ENCODE results near the gene LCMT2.

LCMT2 gene

DNA sequence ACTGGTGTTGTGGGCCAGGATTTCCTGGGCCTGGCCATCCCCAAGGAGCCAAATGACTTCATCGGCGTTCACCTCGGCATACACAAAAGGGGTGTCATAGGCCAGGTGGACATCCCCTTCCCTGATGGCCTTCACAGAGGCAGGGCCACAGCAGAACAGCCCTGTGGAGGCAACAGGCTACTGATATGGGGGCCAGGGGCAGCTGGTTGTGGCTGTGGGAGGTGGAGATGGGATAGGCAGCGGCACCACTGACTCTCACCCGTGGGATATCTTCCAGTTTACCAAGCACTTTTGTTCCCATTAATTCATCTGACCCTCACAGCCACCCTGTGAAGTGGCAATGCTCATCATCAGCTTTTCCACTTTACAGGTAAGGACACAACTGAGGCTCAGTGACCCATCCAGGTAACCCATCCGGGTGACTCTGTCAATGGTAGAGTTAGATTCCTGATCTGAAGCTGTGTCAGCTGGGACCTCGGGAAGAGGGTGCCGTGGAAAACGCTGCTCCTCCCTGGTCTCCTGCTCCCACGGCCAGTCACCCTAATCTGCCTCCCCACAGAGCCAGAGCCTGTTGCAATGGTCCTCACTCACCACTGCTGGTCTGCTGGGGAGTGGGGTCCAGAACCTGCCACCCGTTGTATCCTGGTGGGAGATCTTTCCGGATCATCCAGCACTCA lies 48.3 kb downstream of the LCMT2 start:
- TF ChIP-seq POLR2AphosphoS5 (IDR thresholded peaks at IDR 0.05; ENCODE audit: borderline replicate concordance, low read depth, low read length), result no peak
- no peak for TF ChIP-seq EZH2 (IDR thresholded peaks at IDR 0.05)
- TF ChIP-seq FOXP2 (optimal IDR thresholded peaks at IDR 0.05; ENCODE audit: control extremely low read depth, extremely low read length, insufficient read depth), result no peak
- Histone ChIP-seq H3K4me3 (no peak overlapping the region), H3K36me3 (ENCODE audit: insufficient read depth, low read length) (no peaks in the 10 kb centered on the region), H3K9ac (ENCODE audit: insufficient read length) (no peak overlapping the region), H3K9me3 (ENCODE audit: low read depth, low read length) (no peaks in the 10 kb centered on the region), H3K27ac (no peak overlapping the region)
- DNase-seq (ENCODE audit: low read depth, low spot score), result no peak

DNA sequence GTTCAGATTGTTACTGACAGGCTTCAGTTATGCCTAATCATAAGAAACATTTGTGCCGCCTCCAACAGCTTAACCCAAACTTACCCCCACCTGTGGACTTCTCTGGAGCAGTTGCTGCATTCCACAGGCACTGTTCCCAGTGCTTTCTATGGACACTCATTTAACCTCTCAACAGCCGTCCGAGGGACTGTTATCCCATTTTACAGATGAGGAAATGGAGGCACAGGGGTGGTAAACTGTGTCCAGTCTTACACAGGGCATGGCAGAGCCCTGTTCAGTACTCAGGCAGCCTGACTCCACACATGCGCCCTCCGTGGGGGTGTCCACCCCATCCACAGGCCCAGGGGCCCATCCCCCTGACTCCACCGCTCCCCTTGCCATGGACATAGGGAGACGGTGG lies 49.4 kb downstream of the LCMT2 start:
- DNase-seq (ENCODE audit: low read depth, low spot score), result no peak
- no peak overlapping the region for H3K9ac ChIP-seq (ENCODE audit: insufficient read length)
- H3K27ac ChIP-seq, result no peak overlapping the region
- H3K36me3 ChIP-seq (ENCODE audit: insufficient read depth, low read length), result no peaks in the 10 kb centered on the region
- no peaks in the 10 kb centered on the region for H3K9me3 ChIP-seq (ENCODE audit: low read depth, low read length)
- no peak for TF ChIP-seq FOXP2 (optimal IDR thresholded peaks at IDR 0.05; ENCODE audit: control extremely low read depth, extremely low read length, insufficient read depth)
- no peak for TF ChIP-seq EZH2 (IDR thresholded peaks at IDR 0.05)
- TF ChIP-seq POLR2AphosphoS5 (IDR thresholded peaks at IDR 0.05; ENCODE audit: borderline replicate concordance, low read depth, low read length), result no peak
- H3K4me3 ChIP-seq, result no peak overlapping the region

DNA sequence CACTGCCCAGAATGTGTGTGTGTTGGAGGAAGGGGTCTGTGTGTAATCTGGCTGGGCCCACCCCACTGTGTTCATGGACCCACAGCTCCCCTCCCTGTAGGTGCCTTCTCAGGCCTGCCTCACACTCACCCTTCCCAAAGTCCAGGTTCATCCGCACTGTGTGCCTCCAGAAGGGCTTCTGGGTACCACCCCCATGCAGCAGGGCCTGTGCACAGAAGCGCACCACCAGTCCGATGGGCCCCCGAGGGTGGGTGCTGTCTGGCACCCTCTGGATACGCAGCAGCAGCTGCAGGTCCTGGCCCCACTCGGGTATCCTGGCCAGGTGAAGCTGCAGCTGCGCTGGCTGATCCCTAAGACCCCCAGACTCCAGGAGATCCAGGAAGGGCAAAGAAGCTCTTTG lies 50.9 kb downstream of the LCMT2 start:
- no peak for DNase-seq (ENCODE audit: low read depth, low spot score)
- Histone ChIP-seq H3K4me3 (no peak overlapping the region), H3K36me3 (ENCODE audit: insufficient read depth, low read length) (no peaks in the 10 kb centered on the region), H3K9me3 (ENCODE audit: low read depth, low read length) (no peaks in the 10 kb centered on the region), H3K9ac (ENCODE audit: insufficient read length) (no peak overlapping the region), H3K27ac (no peak overlapping the region)
- TF ChIP-seq FOXP2 (optimal IDR thresholded peaks at IDR 0.05; ENCODE audit: control extremely low read depth, extremely low read length, insufficient read depth) (no peak), EZH2 (IDR thresholded peaks at IDR 0.05) (no peak), POLR2AphosphoS5 (IDR thresholded peaks at IDR 0.05; ENCODE audit: borderline replicate concordance, low read depth, low read length) (no peak)

DNA sequence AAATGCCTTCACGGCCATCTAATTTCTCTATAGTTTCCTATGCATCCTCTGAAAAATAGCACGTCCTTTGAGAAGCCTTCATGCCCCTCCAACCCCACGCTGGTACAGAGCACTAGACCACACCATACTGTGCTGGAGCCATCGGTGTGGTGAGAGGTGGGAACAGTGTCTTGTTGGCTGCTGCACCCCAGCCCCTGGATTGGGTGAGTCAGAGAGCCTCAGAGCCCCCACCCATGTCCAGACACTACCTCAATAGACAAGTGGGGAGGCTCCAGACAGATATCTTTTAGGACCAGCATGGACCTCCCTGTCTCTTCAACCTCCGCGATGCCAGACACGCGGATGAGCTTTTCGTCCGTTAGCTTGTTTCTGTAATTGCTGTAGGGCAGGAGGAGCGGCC lies 51.5 kb downstream of the LCMT2 start:
- no peaks in the 10 kb centered on the region for H3K36me3 ChIP-seq (ENCODE audit: insufficient read depth, low read length)
- TF ChIP-seq POLR2AphosphoS5 (IDR thresholded peaks at IDR 0.05; ENCODE audit: borderline replicate concordance, low read depth, low read length) (no peak), EZH2 (IDR thresholded peaks at IDR 0.05) (no peak), FOXP2 (optimal IDR thresholded peaks at IDR 0.05; ENCODE audit: control extremely low read depth, extremely low read length, insufficient read depth) (no peak)
- DNase-seq (ENCODE audit: low read depth, low spot score), result no peak
- H3K9ac ChIP-seq (ENCODE audit: insufficient read length), result no peak overlapping the region
- no peak overlapping the region for H3K4me3 ChIP-seq
- H3K27ac ChIP-seq, result no peak overlapping the region
- no peaks in the 10 kb centered on the region for H3K9me3 ChIP-seq (ENCODE audit: low read depth, low read length)

DNA sequence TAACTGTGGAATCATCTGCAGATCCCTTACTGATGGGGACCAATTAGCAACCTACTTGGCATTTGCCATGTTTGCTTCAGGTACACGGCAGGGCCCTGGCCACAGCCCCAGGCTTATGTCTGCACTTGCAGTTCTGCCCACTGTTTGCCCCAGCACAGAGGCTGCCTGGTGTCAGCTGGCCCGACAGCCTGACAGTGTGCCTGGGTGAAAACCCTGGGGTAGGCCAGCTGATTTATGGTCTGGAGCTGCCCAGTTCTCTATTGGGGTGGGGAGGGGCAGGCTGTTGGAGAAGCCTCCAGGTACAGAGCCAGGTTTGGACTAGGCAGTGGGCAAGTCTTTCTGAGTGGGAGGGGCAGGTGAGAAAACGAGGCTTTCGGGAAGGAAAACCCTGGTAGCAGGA lies 52.5 kb downstream of the LCMT2 start:
- TF ChIP-seq POLR2AphosphoS5 (IDR thresholded peaks at IDR 0.05; ENCODE audit: borderline replicate concordance, low read depth, low read length), result no peak
- no peak for TF ChIP-seq EZH2 (IDR thresholded peaks at IDR 0.05)
- no peak for TF ChIP-seq FOXP2 (optimal IDR thresholded peaks at IDR 0.05; ENCODE audit: control extremely low read depth, extremely low read length, insufficient read depth)
- no peak for DNase-seq (ENCODE audit: low read depth, low spot score)
- Histone ChIP-seq H3K36me3 (ENCODE audit: insufficient read depth, low read length) (no peaks in the 10 kb centered on the region), H3K9me3 (ENCODE audit: low read depth, low read length) (no peaks in the 10 kb centered on the region), H3K4me3 (no peak overlapping the region), H3K27ac (no peak overlapping the region), H3K9ac (ENCODE audit: insufficient read length) (no peak overlapping the region)

DNA sequence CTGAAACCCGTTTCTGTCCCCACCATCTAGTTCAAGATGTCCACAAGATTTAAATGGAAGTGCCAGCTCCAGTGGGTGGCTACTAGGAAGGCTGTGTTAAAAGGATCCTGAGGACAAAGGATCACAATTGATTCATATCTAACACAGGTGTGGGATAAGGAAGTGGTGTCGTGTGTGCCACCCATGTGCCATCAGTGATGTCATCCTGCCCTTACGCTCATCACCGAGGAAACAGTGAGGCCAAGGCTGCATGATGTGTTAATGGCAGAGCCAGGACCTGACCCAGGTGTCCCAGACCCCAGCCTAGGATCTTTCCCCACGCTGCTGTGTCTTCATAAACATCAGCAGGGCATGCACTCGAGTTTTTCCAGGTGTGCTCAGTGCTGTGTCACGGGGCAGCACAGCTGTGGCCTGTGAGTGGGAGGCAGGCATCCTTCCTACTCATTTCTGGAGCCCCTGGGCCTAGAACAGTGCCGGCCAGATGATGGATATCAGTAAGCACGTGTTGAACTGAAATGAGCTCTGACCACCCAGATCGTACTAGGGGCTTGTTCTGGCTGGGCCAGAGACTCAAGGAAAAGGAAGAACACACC lies 53.0 kb downstream of the LCMT2 start:
- no peaks in the 10 kb centered on the region for H3K9me3 ChIP-seq (ENCODE audit: low read depth, low read length)
- TF ChIP-seq EZH2 (IDR thresholded peaks at IDR 0.05) (no peak), POLR2AphosphoS5 (IDR thresholded peaks at IDR 0.05; ENCODE audit: borderline replicate concordance, low read depth, low read length) (no peak), FOXP2 (optimal IDR thresholded peaks at IDR 0.05; ENCODE audit: control extremely low read depth, extremely low read length, insufficient read depth) (no peak)
- no peaks in the 10 kb centered on the region for H3K36me3 ChIP-seq (ENCODE audit: insufficient read depth, low read length)
- DNase-seq (ENCODE audit: low read depth, low spot score), result no peak
- H3K27ac ChIP-seq, result no peak overlapping the region
- no peak overlapping the region for H3K9ac ChIP-seq (ENCODE audit: insufficient read length)
- H3K4me3 ChIP-seq, result no peak overlapping the region

DNA sequence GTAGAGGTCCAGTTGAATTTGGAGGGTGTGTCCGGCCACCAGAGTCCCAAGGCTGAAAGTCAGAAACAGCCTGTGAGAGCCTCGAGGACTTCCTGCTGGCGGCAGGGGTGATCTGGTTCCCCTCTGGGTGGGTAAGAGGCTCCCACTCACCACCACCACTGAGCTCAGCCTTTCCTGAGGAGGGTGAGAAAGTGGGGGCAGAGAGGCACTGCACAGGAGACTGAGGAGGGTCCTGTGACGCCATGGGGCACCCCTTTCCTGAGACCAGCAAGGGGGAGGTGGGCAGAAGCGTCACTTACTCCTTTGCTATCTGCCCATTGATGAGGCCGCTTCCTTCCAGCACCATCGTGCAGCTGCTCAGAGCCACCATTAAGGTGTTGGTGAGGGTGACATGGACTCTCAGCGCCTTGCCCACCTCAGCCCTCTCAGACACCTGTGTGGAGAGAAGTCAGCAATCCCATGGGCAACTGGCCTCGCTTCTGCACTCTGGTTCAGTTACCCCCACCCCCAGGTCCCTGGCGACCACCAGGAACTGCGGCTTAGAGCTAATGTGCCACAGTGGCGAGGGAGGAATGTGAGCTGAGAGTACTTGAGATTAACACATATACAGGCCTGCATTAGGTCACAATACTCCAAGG lies 53.7 kb downstream of the LCMT2 start:
- Histone ChIP-seq H3K4me3 (no peak overlapping the region), H3K36me3 (ENCODE audit: insufficient read depth, low read length) (no peaks in the 10 kb centered on the region), H3K27ac (no peak overlapping the region), H3K9ac (ENCODE audit: insufficient read length) (no peak overlapping the region), H3K9me3 (ENCODE audit: low read depth, low read length) (no peaks in the 10 kb centered on the region)
- no peak for DNase-seq (ENCODE audit: low read depth, low spot score)
- TF ChIP-seq FOXP2 (optimal IDR thresholded peaks at IDR 0.05; ENCODE audit: control extremely low read depth, extremely low read length, insufficient read depth), result no peak
- no peak for TF ChIP-seq POLR2AphosphoS5 (IDR thresholded peaks at IDR 0.05; ENCODE audit: borderline replicate concordance, low read depth, low read length)
- TF ChIP-seq EZH2 (IDR thresholded peaks at IDR 0.05), result no peak

DNA sequence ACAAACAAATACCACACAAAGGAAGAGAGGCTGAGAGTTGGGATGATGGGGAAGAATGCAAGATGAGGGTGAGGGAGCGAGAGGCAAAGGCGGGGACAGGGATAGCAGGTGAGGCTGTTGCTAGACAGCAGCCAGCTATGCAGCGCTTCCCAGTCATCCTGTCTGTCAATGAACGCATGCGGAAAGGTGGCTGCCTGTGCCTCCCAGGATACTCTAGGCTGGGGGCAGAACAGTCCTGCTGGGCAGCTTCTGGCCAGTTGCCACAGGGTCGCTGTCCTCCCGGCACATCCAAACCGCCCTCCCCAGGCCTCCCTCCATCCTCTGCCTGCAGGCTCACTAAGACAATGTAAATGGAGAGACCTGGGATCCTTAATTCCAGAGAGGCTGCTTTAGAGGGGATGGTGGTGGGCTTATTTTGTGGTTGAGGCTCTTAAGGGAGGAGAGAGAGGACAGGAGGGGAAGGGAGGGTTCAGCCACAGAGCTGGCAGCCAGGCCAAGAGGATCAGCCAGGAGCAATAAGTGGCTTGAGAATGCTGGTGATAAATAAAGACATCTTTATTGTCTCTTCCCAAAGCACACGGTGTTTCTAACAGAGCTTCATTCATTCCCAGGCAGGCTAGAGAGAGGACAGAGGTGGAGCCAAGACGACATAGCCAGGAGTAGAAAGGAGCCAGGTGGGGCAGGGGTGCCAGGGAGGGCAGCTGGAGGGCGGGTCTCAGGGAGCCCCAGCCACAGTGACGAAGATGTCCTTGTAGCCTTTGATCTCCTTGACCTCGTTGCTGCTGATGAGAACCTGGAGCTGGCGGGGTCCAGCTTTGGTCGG lies 54.4 kb downstream of the LCMT2 start:
- H3K4me3 ChIP-seq, result no peak overlapping the region
- H3K27ac ChIP-seq, result no peak overlapping the region
- H3K9me3 ChIP-seq (ENCODE audit: low read depth, low read length), result no peaks in the 10 kb centered on the region
- TF ChIP-seq FOXP2 (optimal IDR thresholded peaks at IDR 0.05; ENCODE audit: control extremely low read depth, extremely low read length, insufficient read depth), result no peak
- TF ChIP-seq EZH2 (IDR thresholded peaks at IDR 0.05), result no peak
- TF ChIP-seq POLR2AphosphoS5 (IDR thresholded peaks at IDR 0.05; ENCODE audit: borderline replicate concordance, low read depth, low read length), result no peak
- no peak for DNase-seq (ENCODE audit: low read depth, low spot score)
- H3K9ac ChIP-seq (ENCODE audit: insufficient read length), result no peak overlapping the region
- H3K36me3 ChIP-seq (ENCODE audit: insufficient read depth, low read length), result no peaks in the 10 kb centered on the region

Data from SK-N-MC (cell line).